NCI-H187 treated with DMSO at 0.1 percent for 48 hours (cell line): Measurements from ENCODE around the gene MYNN.

ENCODE experiments used
- DNase-seq: peaks from one replicate; lab custom pipeline; 2025; lab: John Stamatoyannopoulos, UW

The MYNN gene

GRCh38 chr3:169827712-169828111, 54.5 kb downstream of the MYNN start:
- DNase-seq: no peak

GRCh38 chr3:169835533-169835932, 62.3 kb downstream of the MYNN start:
- no peak for DNase-seq

GRCh38 chr3:169836078-169836941, 63.1 kb downstream of the MYNN start:
- no peak for DNase-seq

- DNase-seq: no peak
Measured at GRCh38 chr3:169836942-169837275, 63.7 kb downstream of the MYNN start.

- DNase-seq: no peak
Measured at GRCh38 chr3:169838511-169839030, 65.4 kb downstream of the MYNN start.
